GM19395 (cell line): ENCODE results near the gene OSER1.

Experiments used
- ATAC-seq: cut with Tn5 transposase; IDR thresholded peaks from one replicate; pipeline ENCODE4 v1.9.1; 2021; ENCODE audit warnings: mild to moderate bottlenecking, moderate library complexity; ENCODE audit not compliant: unreplicated experiment

Gene OSER1

GRCh38 chr20:44180814-44181213, 29.8 kb downstream of the OSER1 start:
- ATAC-seq, result no peak

GRCh38 chr20:44176833-44177534, 33.6 kb downstream of the OSER1 start:
- no peak for ATAC-seq

GRCh38 chr20:44174996-44175765, 35.4 kb downstream of the OSER1 start:
- no peak for ATAC-seq

GRCh38 chr20:44173846-44174245, 36.7 kb downstream of the OSER1 start:
- ATAC-seq, result no peak

- no peak for ATAC-seq
These were observed 37.5 kb downstream of the OSER1 start for GRCh38 chr20:44173116-44173515.

- no peak for ATAC-seq
These were observed 38.0 kb downstream of the OSER1 start for GRCh38 chr20:44172572-44172950.

GRCh38 chr20:44171775-44172571, 38.6 kb downstream of the OSER1 start:
- no peak for ATAC-seq

- ATAC-seq, result no peak
These were observed 39.7 kb downstream of the OSER1 start for GRCh38 chr20:44170816-44171410.

DNA sequence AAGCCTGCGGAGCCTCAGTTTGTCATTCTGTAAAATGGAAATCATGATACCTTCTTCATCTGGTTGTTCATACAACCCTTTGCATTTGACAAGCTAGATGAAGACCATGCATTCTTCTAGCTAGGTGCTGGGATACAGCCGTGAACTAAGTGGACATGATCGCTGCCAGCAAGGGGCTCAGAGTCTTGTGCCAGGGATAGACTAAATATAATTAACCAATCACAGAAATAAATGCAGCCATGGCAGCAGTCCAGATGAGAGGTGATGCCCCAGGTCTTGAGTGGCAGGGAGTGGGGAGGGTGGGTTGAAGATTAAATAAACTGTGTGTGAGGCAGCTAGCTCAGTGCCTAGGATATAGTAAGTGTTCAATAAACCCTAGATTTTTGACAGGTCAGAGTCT, 42.8 kb downstream of the OSER1 start:
- no peak for ATAC-seq

DNA sequence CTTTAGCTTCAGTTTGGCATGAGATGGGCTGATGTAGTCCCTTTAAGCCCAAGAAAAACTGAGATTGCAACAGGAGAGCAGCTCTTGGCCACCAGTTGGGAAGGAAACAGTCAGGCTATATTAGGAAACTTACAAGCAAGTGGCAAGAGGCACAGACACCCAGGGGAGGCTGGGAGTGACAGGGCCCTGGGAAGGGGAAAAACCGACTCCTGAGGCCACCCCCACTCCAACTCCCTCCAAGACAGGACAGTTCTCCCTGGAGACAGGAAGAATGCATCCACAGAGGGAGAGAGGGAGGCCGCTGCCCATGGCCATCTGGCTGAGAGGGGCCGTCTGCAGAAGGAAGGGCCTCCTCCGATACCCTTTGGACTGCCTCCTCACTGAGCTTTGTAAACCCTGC, 44.1 kb downstream of the OSER1 start:
- no peak for ATAC-seq

DNA sequence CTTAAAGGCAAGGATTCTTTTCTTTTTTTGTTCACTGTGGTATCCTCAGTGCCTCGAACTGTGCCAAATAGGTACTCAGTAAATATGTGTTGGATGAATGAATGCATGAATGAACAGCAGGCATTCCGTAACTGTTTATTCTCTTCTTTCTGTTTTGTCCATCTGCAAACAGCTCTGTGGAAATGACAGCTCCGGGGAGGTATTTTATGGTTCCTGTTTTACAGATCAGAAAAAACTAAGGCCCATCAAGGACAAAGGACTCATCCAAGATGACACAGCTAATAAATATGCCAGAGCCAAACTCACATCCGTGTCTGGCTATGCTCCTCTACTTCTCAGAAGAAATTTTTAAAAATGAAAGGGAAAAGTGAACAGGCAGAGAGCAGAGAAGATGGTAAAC, 44.6 kb downstream of the OSER1 start:
- ATAC-seq, result no peak

DNA sequence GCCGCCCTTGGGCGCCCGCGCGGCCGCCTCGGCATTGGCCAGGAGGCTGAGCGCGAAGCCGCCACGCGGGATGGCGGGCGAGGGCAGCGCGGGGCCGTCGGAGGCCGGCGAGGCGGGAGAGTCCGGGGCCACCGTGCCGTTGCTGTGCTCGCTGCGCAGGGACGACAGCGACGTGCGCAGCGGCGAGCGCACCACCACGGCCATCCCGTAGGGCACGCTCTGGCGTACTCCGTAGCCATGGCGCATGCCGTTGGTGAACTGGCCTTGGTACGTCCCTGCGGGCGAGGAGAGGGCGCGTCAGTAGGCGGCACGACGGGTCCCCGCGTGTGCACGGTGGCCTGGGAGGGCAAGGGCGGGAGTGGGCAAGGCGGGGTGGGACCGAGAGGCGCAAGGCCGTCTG, 50.4 kb downstream of the OSER1 start:
- ATAC-seq, result no peak

GRCh38 chr20:44159711-44160110, 50.9 kb downstream of the OSER1 start:
- ATAC-seq, result no peak

DNA sequence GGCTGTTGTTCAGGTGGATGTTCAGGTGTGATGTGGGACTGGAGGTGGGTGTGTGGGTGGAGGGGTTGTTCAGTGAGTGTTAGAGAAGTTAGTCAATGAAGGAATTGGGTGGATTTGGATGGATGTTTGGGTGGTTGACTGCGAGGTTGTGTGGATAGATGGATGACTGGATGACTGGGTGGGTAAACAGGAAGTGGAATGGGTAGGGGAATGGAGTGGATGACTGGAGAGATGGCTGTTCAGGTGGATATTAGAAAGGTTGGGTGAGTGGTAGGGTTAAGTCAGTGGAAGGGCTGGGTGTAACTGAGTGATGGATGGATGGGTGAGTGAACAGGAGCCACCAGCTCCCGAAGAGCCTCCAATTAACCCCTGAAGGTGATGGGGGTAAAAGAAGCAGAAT, 51.4 kb downstream of the OSER1 start:
- ATAC-seq, result no peak

- ATAC-seq, result no peak
These were observed 53.5 kb downstream of the OSER1 start for GRCh38 chr20:44157061-44157460.

GRCh38 chr20:44154521-44155001, 56.0 kb downstream of the OSER1 start:
- no peak for ATAC-seq

DNA sequence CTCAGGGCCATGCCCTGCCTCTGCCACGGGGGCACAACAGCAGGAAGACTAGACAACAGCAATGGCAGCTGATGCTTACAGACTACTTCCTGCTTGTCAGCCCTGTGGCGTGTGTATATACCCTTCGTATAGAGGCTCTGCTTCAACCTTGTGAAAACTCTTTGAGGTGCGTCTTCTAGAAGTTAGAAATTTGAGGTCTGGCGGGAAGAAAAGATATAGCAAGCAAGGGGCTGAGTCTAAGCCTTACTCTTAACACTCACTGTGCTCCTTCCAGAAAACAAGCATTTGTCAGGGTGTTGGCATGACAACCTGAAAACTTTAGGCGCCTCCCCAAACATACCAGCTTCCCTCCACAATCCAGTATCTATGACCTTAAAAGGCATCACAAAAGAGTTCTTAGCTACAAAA, 56.9 kb downstream of the OSER1 start:
- no peak for ATAC-seq

DNA sequence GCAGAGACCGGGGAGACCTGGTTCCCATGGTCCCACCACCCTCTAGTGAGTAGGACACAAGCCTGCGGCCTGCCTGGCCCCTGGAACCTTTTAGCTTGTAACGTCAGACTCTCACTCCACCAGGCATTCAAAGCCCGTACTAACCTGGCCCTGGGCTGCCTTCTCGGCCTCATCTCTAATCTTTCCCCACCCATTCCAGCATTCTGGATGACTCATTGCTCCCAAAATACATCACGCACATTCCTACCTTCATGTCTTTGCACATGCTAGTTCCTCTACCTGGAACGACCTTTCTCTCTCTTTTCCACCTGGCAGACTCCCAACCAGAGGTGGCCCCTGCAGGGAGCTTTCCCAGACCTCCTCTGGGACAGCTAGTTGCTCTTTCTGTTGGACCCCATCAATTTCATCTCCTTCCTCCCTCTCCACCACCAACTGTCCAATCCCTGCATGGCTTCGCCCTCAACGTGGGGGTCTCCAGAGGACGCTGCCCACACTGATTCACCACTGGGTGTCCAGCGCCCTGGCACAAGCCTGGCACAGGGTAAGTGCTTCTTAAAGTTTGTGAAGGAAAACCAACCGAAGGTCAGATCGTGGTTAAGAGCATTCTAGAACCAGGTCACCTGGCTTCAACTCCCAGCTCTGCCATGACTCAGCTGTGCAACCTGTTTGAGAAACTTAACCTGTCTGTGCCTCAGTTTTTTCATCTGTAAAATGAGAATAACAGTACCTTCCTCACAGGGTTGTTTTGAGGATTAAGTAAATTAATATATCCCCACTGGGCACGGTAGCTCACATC, 58.8 kb downstream of the OSER1 start:
- no peak for ATAC-seq

- ATAC-seq, result no peak
These were observed 64.3 kb downstream of the OSER1 start for GRCh38 chr20:44146272-44146671.
